ENCODE measurements around the gene MDP1. TPM values are rescaled to one million over a fixed set of nuclear protein-coding genes. Genes with fewer than 3 reads are reported as not detected.

Gene MDP1
- polyA plus RNA-seq, 2 of the 4 experiments (the other 2 are of a cell fraction) = 21.6 to 38.6 TPM

DNA sequence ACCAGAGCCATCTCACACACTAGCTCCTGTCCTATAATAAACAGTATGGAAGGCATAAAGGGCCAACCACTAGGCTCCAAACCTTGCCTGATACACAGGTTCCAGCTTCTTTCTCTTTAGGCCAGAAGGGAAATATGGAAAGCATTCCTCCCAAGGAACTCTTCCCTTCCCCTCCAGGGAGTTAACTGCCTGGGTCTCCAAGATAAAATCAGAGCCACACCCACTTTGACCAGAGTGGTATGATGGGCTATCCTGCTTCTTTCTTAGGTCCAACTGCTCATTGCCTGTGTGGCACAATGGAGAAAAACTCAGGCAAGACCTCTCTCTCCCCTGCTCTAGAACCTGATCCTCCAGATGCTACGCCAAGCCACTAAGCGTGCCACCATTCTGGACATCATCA, 8.2 kb downstream of the MDP1 start:
- CTCF ChIA-PET = interaction anchor here (2.4 kb wide), 1 partner anchor 35 kb away, joined by 7 read pairs; the partner anchor contains the start of gene TINF2
- no peaks in the 10 kb centered on the region for H3K9me3 ChIP-seq
- FAIRE-seq (no peak), ATAC-seq (no peak), DNase-seq (ENCODE audit: low read depth in 1 of 2, low spot score in 1 of 2) (no peak)
- no peak overlapping the region for H3K4me3 ChIP-seq
- POLR2A ChIA-PET = no interaction called here
- 96% methylated on average over 2 of the region's 2 CpGs for WGBS (ENCODE audit: missing lambda C conversion rate)
- H3K4me2 ChIP-seq = no peak overlapping the region
- no peak overlapping the region for H3K27ac ChIP-seq
- TF ChIP-seq HEYL (CRISPR knock-in tag; IDR thresholded peaks at IDR 0.05) = no peak
- TF ChIP-seq GATA3 (IDR thresholded peaks at IDR 0.05; ENCODE audit: borderline replicate concordance) = no peak
- no peak for TF ChIP-seq ELK1 (IDR thresholded peaks at IDR 0.05; ENCODE audit: low read depth, low read length)
- no peak for TF ChIP-seq MAX (IDR thresholded peaks at IDR 0.05)
- no peak for TF ChIP-seq ZC3H11A (IDR thresholded peaks at IDR 0.05)
- TF ChIP-seq CBX2 (IDR thresholded peaks at IDR 0.05; ENCODE audit: borderline replicate concordance, low read depth) = no peak
- TF ChIP-seq KDM1A (IDR thresholded peaks at IDR 0.05; ENCODE audit: low read depth) = no peak
- peaks cover 5% of the 10 kb centered on the region; the same call in 1 of the 3 replicates for H3K4me1 ChIP-seq

GRCh38 chr14:24207104-24207551, 8.7 kb downstream of the MDP1 start:
- FAIRE-seq (no peak), ATAC-seq (no peak), DNase-seq (ENCODE audit: low read depth in 1 of 2, low spot score in 1 of 2) (no peak)
- ChIA-PET POLR2A (interaction anchor here (4.0 kb wide), 1 partner anchor 12 kb away, joined by 16 read pairs; the partner anchor contains the start of gene TM9SF1), CTCF (interaction anchor here (0.7 to 2.4 kb wide), 4 partner anchors 11 to 98 kb away, joined by 3 to 7 read pairs (median 6); partner anchors contain the start of genes TINF2 and TM9SF1)
- TF ChIP-seq HOXB5 (CRISPR knock-in tag; IDR thresholded peaks at IDR 0.05) = no peak
- TF ChIP-seq SREBF2 (IDR thresholded peaks at IDR 0.05) = no peak
- no peak for TF ChIP-seq HMGXB4 (CRISPR knock-in tag; IDR thresholded peaks at IDR 0.05; ENCODE audit: borderline replicate concordance)
- no peak for TF ChIP-seq KDM1A (IDR thresholded peaks at IDR 0.05; ENCODE audit: low read depth)
- TF ChIP-seq, protein P1, sequence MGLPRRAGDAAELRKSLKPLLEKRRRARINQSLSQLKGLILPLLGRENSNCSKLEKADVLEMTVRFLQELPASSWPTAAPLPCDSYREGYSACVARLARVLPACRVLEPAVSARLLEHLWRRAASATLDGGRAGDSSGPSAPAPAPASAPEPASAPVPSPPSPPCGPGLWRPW (IDR thresholded peaks at IDR 0.05) = no peak
- no peak for TF ChIP-seq KDM5A (IDR thresholded peaks at IDR 0.05)
- TF ChIP-seq CEBPB (IDR thresholded peaks at IDR 0.05) = no peak
- Histone ChIP-seq H3K27ac (no peak overlapping the region), H3K9me3 (no peaks in the 10 kb centered on the region), H3K4me1 (peaks cover 3% of the 10 kb centered on the region; the same call in 1 of the 3 replicates), H3K4me2 (no peak overlapping the region), H3K4me3 (no peak overlapping the region)
- 92% methylated on average over 5 of the region's 5 CpGs for WGBS (ENCODE audit: missing lambda C conversion rate)

DNA sequence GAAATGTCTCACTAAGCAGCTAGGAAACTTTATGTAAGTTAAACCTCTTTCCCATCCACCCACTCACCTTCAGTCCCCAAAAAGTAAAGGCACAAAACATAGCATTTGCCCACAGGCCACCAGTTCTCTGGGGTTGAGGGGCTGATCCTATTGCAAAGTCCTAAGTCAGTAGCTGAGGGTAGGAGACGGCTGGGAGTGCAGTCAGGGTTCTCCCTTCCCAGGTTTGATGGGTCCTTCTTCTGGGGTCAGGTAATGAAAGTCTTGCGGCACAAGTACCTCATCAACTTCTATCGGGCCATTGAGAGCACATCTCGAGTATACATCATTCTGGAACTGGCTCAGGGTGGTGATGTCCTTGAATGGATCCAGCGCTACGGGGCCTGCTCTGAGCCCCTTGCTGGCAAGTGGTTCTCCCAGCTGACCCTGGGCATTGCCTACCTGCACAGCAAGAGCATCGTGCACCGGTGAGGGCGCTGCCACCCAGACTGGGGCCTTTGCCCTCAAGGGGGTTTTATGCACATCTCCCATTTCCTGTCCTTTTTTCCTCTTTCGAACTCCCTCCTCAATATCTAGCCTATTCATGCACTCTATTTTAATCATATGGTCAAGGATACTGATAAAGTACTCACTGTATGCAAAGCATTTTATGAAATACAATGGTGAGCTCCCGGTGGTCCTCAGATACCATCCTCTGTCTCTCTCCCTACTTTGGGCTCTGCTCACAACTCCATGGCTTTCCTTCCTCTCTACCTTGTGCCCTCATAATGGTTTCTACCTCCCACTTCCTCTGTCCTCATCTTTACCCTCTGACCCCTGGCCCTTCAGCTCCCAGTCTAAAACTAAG, 9.4 kb downstream of the MDP1 start:
- Histone ChIP-seq H3K4me2 (no peak overlapping the region), H3K4me1 (no peaks in the 10 kb centered on the region), H3K27ac (no peak overlapping the region), H3K4me3 (no peak overlapping the region), H3K9me3 (0 out of 3 replicates have a peak, but pooled peaks cover 3% of the 10 kb centered on the region)
- DNase-seq (ENCODE audit: low read depth in 1 of 2, low spot score in 1 of 2) = no peak
- ChIA-PET POLR2A (interaction anchor here (4.0 kb wide), 1 partner anchor 11 kb away, joined by 16 read pairs; the partner anchor contains the start of gene TM9SF1), CTCF (interaction anchor here (0.7 to 2.4 kb wide), 7 partner anchors 9 to 225 kb away, joined by 3 to 7 read pairs (median 5); partner anchors contain the start of genes TINF2 and TM9SF1)
- FAIRE-seq = no peak
- ATAC-seq = no peak
- WGBS (ENCODE audit: missing lambda C conversion rate) = 96% methylated on average over 11 of the region's 11 CpGs
- TF ChIP-seq EHF (CRISPR knock-in tag; IDR thresholded peaks at IDR 0.05) (no peak), ELK1 (IDR thresholded peaks at IDR 0.05; ENCODE audit: low read depth, low read length) (no peak), EHMT2 (IDR thresholded peaks at IDR 0.05; ENCODE audit: low read depth) (no peak), MAZ (IDR thresholded peaks at IDR 0.05; ENCODE audit: borderline replicate concordance, low read depth, low read length) (no peak), HOXA7 (CRISPR knock-in tag; IDR thresholded peaks at IDR 0.05) (no peak), TFCP2L1 (CRISPR knock-in tag; IDR thresholded peaks at IDR 0.05) (no peak), EP300 (IDR thresholded peaks at IDR 0.05) (no peak), RAD21 (conservative IDR thresholded peaks at IDR 0.05 in 1 of 2, IDR thresholded peaks at IDR 0.05 in 1 of 2) (no peak), CBX8 (IDR thresholded peaks at IDR 0.05) (no peak), RNF2 (IDR thresholded peaks at IDR 0.05; ENCODE audit: borderline replicate concordance, low read depth) (no peak), BHLHE40 (IDR thresholded peaks at IDR 0.05; ENCODE audit: low read depth, low read length) (no peak), KDM1A (IDR thresholded peaks at IDR 0.05; ENCODE audit: low read depth) (no peak)
- TF ChIP-seq, protein P2, sequence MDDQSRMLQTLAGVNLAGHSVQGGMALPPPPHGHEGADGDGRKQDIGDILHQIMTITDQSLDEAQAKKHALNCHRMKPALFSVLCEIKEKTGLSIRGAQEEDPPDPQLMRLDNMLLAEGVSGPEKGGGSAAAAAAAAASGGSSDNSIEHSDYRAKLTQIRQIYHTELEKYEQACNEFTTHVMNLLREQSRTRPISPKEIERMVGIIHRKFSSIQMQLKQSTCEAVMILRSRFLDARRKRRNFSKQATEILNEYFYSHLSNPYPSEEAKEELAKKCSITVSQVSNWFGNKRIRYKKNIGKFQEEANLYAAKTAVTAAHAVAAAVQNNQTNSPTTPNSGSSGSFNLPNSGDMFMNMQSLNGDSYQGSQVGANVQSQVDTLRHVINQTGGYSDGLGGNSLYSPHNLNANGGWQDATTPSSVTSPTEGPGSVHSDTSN (IDR thresholded peaks at IDR 0.05) = no peak
